ENCODE measurements around the gene SIM2.
"Not testable (repeated sequence)": the region's sequence is repeated elsewhere in the genome, so short reads cannot be mapped to it uniquely, and the experiment has no call there.

The SIM2 gene

GRCh38 chr21:36656138-36656537 lies 42.8 kb upstream of the SIM2 start:
- H3K27me3 ChIP-seq (ENCODE audit: insufficient read depth, poor library complexity, severe bottlenecking) = no peaks in the 10 kb centered on the region
- no peak overlapping the region for H3K4me3 ChIP-seq (replicated peaks; ENCODE audit: insufficient read depth, low read length)
- TF ChIP-seq GABPA (IDR thresholded peaks at IDR 0.05; ENCODE audit: low read depth) (no peak), SPI1 (IDR thresholded peaks at IDR 0.05; ENCODE audit: borderline replicate concordance, low read depth) (0 out of 2 replicates have a peak, but pooled peaks have one; percentile 19)
- no peak for DNase-seq (ENCODE audit: low read depth in 1 of 2, low spot score in 1 of 2)
- H3K27ac ChIP-seq (replicated peaks) = no peak overlapping the region

- not testable (repeated sequence) for H3K4me3 ChIP-seq (replicated peaks; ENCODE audit: insufficient read depth, low read length); H3K27ac ChIP-seq (replicated peaks); H3K27me3 ChIP-seq (ENCODE audit: insufficient read depth, poor library complexity, severe bottlenecking); DNase-seq (ENCODE audit: low read depth in 1 of 2, low spot score in 1 of 2)
Observed at GRCh38 chr21:36657290-36657689, 41.6 kb upstream of the SIM2 start.

- Histone ChIP-seq H3K27ac (replicated peaks) (no peak overlapping the region), H3K27me3 (ENCODE audit: insufficient read depth, poor library complexity, severe bottlenecking) (no peaks in the 10 kb centered on the region), H3K4me3 (replicated peaks; ENCODE audit: insufficient read depth, low read length) (no peak overlapping the region)
- DNase-seq (ENCODE audit: low read depth in 1 of 2, low spot score in 1 of 2) = no peak
- TF ChIP-seq POLR2AphosphoS5 (IDR thresholded peaks at IDR 0.05; ENCODE audit: low read depth) (no peak), GABPA (IDR thresholded peaks at IDR 0.05; ENCODE audit: low read depth) (no peak), CTCF (IDR thresholded peaks at IDR 0.05; ENCODE audit: insufficient read depth, low read length) (no peak), SPI1 (IDR thresholded peaks at IDR 0.05; ENCODE audit: borderline replicate concordance, low read depth) (no peak)
Observed at GRCh38 chr21:36657999-36658398, 40.9 kb upstream of the SIM2 start.

GRCh38 chr21:36658926-36659325 lies 40.0 kb upstream of the SIM2 start:
- DNase-seq (ENCODE audit: low read depth in 1 of 2, low spot score in 1 of 2) = no peak
- H3K27me3 ChIP-seq (ENCODE audit: insufficient read depth, poor library complexity, severe bottlenecking) = peaks cover 4% of the 10 kb centered on the region
- TF ChIP-seq REST (IDR thresholded peaks at IDR 0.05; ENCODE audit: insufficient replicate concordance, low read depth) = no peak
- no peak for TF ChIP-seq GABPA (IDR thresholded peaks at IDR 0.05; ENCODE audit: low read depth)
- TF ChIP-seq POLR2AphosphoS5 (IDR thresholded peaks at IDR 0.05; ENCODE audit: low read depth) = no peak
- TF ChIP-seq SPI1 (IDR thresholded peaks at IDR 0.05; ENCODE audit: borderline replicate concordance, low read depth) = no peak
- TF ChIP-seq CTCF (IDR thresholded peaks at IDR 0.05; ENCODE audit: insufficient read depth, low read length) = no peak
- H3K27ac ChIP-seq (replicated peaks) = no peak overlapping the region
- H3K4me3 ChIP-seq (replicated peaks; ENCODE audit: insufficient read depth, low read length) = no peak overlapping the region

- H3K27ac ChIP-seq (replicated peaks) = no peak overlapping the region
Observed at GRCh38 chr21:36661511-36662309, 37.2 kb upstream of the SIM2 start.

More at GRCh38 chr21:36661511-36662309, 37.2 kb upstream of the SIM2 start:
- TF ChIP-seq POLR2AphosphoS5 (IDR thresholded peaks at IDR 0.05; ENCODE audit: low read depth) (no peak), SPI1 (IDR thresholded peaks at IDR 0.05; ENCODE audit: borderline replicate concordance, low read depth) (no peak), REST (IDR thresholded peaks at IDR 0.05; ENCODE audit: insufficient replicate concordance, low read depth) (no peak), GABPA (IDR thresholded peaks at IDR 0.05; ENCODE audit: low read depth) (no peak), CTCF (IDR thresholded peaks at IDR 0.05; ENCODE audit: insufficient read depth, low read length) (no peak)
- no peak overlapping the region for H3K4me3 ChIP-seq (replicated peaks; ENCODE audit: insufficient read depth, low read length)
- H3K27me3 ChIP-seq (ENCODE audit: insufficient read depth, poor library complexity, severe bottlenecking) = peaks cover 4% of the 10 kb centered on the region
- peak in 1 of 2 experiments; percentile 12 for DNase-seq (ENCODE audit: low read depth in 1 of 2, low spot score in 1 of 2)
